ENCODE measurements around the gene CHTF18.

The CHTF18 gene

DNA sequence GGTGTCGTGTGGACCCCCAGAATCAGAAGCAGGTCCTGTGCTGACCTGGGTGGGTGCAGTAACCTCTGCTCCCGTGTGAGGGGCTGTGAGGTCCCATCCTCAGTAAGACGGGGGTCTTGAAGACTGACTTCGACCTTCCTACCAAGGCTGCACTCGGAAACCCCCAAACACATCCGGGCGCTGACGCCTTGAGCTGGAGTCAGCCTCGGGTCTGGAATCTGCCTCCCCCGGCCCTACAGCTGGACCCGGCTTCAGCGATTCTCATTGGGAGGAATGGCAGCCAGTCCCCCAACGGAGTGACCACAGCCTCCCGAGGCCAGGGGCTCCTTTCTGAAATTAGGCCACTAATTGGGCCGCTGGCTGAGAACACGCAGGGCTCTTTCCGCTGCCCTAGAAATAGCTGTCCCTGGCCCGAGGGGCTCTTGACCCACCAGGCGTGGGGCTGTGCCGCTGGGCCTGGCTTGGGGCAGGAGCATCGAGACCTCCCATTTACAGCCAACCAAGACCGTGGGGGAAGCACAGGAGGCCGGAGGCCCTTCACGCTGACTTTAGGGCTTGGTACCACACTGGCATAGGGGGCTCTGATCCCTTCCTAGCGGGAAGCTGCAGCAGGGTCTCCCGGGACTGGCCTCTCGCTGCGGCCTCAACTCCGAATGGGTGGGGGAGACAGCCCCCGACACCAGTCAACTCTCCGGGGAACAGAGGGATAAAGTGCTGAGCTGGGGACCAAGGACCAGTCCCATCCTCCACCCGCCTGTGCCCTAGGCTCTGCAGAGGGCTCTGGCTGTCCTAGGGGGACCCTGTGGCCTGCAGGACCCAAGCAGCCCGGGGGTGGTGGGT lies 14.7 kb downstream of the CHTF18 start:
- TF ChIP-seq, protein P1, sequence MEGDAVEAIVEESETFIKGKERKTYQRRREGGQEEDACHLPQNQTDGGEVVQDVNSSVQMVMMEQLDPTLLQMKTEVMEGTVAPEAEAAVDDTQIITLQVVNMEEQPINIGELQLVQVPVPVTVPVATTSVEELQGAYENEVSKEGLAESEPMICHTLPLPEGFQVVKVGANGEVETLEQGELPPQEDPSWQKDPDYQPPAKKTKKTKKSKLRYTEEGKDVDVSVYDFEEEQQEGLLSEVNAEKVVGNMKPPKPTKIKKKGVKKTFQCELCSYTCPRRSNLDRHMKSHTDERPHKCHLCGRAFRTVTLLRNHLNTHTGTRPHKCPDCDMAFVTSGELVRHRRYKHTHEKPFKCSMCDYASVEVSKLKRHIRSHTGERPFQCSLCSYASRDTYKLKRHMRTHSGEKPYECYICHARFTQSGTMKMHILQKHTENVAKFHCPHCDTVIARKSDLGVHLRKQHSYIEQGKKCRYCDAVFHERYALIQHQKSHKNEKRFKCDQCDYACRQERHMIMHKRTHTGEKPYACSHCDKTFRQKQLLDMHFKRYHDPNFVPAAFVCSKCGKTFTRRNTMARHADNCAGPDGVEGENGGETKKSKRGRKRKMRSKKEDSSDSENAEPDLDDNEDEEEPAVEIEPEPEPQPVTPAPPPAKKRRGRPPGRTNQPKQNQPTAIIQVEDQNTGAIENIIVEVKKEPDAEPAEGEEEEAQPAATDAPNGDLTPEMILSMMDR (IDR thresholded peaks at IDR 0.05; ENCODE audit: control insufficient read depth, extremely low read depth, insufficient read depth), result no peak
- H3K4me3 ChIP-seq (ENCODE audit: low read depth, low read length), result no peak overlapping the region
- no peak for DNase-seq (ENCODE audit: low read depth)

DNA sequence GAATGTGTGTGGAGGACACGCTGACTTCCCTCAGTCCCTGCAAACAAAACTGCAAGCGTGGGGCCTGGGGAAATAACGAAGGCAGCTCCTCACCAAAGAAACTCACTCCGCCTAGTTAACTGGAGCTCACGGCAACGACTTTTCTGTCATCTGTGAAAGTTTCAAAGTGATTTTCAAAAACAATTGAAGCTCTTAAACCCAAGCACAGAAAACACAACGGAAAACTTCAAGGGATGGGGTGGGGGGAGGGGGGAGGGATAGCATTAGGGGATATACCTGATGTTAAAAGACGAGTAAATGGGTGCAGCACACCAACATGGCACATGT lies 15.3 kb downstream of the CHTF18 start:
- DNase-seq (ENCODE audit: low read depth), result no peak
- TF ChIP-seq, protein P1 (IDR thresholded peaks at IDR 0.05; ENCODE audit: control insufficient read depth, extremely low read depth, insufficient read depth), result no peak
- H3K4me3 ChIP-seq (ENCODE audit: low read depth, low read length), result no peak overlapping the region

DNA sequence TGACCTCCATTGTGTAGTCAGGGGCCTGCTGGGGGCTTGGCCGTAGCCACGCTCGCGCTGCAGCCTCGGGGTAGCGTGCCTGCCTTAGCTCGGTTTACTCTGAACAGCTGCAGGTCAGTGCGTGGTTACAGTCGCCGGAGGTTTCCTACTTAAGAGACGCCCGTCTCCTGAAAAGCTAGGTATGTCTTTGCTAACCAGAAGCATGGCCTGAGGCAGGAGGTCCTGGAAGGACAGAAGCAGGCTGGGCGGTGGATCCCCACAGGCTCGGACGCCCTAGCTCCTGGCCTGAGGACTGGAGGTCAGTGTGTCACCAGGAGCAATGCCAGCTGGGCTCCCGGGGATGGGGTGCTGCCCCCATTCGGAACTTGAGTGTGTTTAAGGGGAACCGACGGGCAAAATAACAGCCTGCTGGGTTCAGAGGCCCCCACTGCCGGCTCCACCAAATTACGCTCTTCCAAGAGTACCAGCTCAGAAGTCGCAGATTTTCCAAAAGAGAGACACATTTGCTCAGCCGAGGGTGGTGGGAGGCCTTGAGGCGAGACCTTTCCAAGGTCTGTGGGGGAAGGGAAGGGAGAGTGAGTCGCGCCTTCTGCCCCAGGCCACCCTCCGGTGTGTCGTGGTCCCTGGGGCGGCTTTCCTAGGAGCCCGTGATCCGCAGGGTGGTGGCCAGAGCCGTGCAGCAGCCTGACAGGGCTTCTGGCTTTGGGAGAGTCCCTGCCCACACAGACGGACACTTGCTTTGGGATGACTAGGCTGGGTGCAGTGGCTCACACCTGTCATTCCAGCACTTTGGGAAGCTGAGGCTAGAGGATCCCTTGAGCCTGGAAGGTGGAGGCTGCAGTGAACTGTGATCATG lies 16.0 kb downstream of the CHTF18 start:
- DNase-seq (ENCODE audit: low read depth), result no peak
- no peak overlapping the region for H3K4me3 ChIP-seq (ENCODE audit: low read depth, low read length)
- TF ChIP-seq, protein P1 (IDR thresholded peaks at IDR 0.05; ENCODE audit: control insufficient read depth, extremely low read depth, insufficient read depth), result no peak

DNA sequence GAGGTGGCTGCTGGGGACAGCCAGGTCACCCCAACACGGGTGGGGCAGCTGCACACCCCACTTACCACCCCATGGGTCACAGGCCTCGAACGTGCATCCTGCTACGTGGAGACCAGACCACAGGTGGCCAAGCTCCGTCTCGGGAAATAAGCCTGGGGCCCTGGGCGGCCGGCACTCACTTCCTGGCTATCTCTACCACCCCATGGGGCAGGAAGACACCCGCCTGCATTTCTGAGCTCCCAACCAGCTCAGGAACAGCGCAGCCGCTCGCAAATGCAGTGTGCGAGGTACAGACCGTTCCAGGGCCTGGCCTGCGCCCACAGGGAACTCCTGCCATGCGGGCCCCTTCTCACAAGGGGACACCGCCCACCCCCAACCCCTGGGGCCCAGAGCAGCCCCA lies 17.1 kb downstream of the CHTF18 start:
- TF ChIP-seq, protein P1 (IDR thresholded peaks at IDR 0.05; ENCODE audit: control insufficient read depth, extremely low read depth, insufficient read depth), result no peak
- no peak for DNase-seq (ENCODE audit: low read depth)
- no peak overlapping the region for H3K4me3 ChIP-seq (ENCODE audit: low read depth, low read length)

DNA sequence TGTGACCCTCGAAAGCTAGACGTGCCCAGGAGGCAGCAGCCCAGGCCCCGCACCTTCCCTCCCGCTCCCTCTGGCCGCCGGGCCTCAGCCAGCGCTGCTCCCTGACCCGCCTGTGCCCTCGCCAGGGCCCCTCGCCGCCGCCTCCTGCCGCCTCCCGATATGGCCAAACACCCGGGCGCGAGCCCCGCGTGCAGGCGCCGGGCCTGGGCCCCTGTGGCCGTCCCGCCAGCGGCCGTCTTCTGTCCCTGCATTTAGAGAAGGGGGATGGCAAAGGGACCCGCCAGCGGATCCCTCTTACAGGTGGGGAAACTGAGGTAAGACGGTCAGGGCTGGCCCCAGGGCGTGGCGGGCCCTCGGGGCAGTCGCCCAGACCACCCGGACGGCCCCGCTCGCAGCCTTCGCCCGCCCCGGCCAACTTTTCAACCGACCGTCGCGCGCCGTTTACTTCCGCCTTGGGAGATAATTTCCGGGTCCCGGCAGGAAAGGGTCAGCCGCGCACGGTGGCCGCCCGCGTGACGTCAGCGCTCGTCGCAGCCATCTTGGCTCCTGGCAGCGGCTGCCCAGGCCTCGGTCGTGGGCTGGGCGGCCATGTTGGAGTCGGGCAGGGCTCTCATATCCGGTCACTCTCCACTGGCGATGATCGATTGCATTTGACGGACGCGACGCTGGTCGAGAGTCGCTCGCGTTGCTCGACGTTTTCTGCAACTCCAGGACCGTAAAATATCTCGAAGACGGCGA lies 19.1 kb downstream of the CHTF18 start:
- DNase-seq (ENCODE audit: low read depth), result peak; percentile 61

DNA sequence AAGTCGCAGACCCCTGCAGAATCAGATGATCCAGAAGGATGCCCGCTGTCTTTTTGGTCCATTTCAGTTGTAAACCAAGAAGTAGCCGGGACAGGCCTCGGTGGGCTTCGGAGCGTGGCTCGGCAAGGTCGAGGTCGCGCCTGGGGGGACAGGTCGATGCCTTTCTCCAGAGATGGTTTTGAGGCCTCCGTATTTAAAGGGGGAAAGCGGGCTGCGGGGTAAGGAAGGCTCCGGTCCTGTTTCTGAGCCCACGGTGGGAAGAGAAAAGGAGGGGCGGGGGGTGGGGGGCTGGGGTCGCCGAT lies 19.6 kb downstream of the CHTF18 start:
- TF ChIP-seq, protein P1 (IDR thresholded peaks at IDR 0.05; ENCODE audit: control insufficient read depth, extremely low read depth, insufficient read depth), result no peak
- H3K4me3 ChIP-seq (ENCODE audit: low read depth, low read length), result peak overlapping the region; percentile 71
- no peak for DNase-seq (ENCODE audit: low read depth)

More for the DNA sequence above, 19.1 kb downstream of the CHTF18 start:
- peak overlapping the region; percentile 71 for H3K4me3 ChIP-seq (ENCODE audit: low read depth, low read length)
- TF ChIP-seq, protein P1 (IDR thresholded peaks at IDR 0.05; ENCODE audit: control insufficient read depth, extremely low read depth, insufficient read depth), result no peak

Data from LNCaP clone FGC (cell line).